Measurements from ENCODE around the gene STX3. TPM values are rescaled to one million over a fixed set of nuclear protein-coding genes. Genes with fewer than 3 reads are reported as not detected.

Gene STX3
- 88.0 and 94.7 TPM in 2 replicates for total RNA-seq

DNA sequence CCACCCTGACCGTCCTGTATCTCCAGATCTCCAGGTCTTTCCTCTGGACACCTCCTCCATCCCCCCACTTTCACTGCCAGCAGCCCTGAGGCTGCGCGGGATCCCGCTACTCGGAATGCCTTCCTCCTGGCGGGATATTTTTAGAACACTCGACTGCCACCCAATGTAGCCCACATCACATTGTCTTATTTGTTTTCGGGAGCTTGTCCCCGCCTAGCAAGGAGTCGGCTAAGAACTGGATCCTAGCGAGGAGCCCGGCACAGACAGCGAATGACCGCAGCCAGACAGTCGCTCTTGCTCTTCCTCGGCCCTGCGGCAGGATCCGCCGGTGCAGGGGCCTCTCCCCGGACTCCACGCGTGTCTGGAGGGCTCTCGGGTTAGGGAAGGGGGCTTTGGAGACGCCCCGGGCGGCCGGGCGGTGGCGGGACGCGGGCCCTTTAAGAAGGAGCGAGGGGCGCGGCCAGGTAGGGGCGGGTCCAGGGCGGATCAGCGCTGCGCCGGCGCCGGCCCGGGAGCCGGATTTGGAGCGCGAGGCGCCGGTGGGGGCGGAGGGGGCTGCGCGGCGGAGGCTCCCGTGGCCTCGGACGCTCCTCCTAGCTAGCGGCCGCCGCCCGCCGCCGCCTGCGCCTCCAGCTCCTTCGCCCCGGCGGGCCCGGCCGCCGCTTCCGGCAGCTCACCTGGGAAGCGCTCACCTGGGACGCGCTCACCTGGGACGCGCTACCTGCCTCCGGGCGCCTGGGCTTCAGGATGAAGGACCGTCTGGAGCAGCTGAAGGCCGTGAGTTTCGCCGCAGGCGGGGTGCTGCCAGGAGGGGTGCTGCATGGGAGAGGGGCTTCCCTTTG is at the start of gene STX3:
Gene STX3 (plus strand): TSS at position 518 of the 842 bp plus-strand sequence. CDS start 230 bp downstream, at position 748.
- intact Hi-C loops (cut with micrococcal nuclease) = loop anchor here (1.0 to 10.0 kb wide), 15 partner anchors 12 to 1180 kb away; partner anchors contain the start of genes DTX4, FAM111B, LPXN and MRPL16

DNA sequence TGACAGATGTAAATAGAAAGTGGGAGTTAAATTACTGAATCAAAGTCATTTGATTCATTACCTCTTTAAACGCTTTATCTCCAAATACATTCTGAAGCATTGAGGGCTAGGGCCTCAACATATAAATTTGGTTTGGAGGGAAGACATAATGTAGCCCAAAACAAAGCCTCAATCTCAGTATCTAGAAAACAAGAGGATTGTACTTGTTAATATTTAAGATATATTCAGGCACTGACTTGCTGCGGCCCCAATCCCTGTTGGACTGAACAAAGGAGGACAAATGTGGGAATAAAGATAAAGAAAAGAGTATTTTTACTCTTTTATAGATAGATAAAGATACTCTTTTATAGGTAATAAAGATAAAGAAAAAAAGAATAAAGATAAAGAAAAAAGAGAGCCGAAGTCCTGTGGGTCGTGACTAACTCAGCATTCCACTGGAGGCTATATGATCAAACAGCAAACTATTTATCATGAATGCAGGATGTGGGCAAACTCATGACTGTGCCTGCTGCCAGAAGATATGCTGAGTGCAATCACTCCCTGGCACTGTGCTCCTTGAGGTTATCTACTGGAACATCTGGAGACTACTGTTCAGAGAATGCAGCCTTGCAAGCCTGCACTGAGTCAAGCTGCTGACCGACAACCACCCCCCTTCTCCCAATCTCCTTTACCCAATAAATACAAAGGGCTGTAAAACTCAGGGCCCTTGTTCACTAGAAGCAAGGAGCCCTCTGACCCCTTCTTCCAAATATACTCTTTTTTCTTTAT is 48.5 kb upstream of the STX3 start:
- intact Hi-C loops (cut with micrococcal nuclease) = no loop called here

- intact Hi-C loops (cut with micrococcal nuclease) = no loop called here
Observed at GRCh38 chr11:59707371-59707770, 47.8 kb upstream of the STX3 start.

DNA sequence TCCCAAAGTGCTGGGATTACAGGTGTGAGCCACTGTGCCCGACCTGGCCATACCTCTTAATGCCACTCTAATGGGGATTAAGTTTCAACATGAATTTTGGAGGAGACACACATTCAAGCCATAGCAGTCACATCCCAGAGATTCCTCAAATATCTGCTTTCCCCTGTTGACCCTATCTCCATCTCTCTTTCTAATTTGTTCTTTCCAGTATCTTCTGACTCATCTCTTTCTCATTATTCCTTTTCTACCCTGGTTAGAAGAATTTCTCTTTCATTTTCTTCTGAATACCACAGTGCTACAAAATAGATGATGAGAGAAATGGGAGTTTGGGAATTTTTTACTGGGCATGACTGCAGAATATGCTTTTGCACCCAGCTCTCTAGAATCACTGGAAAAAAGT is 46.6 kb upstream of the STX3 start:
- intact Hi-C loops (cut with micrococcal nuclease) = no loop called here

DNA sequence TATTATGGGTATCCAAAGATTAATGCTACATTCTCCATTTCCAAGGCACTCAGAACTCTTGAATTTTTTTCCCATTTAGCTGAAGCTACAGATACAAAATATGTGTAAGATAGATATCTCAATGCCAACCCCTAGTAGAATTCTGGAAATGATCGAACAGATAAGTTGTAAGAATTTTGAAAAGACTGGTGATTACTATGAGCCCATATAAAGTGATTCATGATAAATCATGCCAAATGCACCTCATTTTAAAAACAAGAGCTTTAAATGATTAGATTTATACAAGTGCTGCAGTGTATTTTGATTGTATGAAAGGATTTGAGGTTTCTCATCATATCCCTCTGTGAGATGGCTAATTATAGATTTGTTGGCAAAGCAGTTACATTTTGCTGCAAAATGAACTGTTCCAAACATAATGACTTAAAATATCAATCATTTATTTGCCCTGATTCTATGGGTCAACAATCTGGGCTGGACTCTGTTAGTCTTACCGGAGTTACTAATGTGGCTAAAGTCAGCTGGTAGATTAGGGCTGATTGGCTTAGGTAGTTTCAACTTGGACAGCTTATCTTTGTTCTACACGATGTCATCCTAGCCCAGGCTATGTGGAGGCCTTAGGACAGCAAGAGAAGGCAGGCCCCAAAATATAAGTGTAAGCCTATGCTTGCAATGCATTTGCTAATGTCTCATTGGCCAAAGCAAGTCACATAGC is 44.9 kb upstream of the STX3 start:
- intact Hi-C loops (cut with micrococcal nuclease) = no loop called here

- intact Hi-C loops (cut with micrococcal nuclease) = no loop called here
Observed at GRCh38 chr11:59713745-59714144, 41.4 kb upstream of the STX3 start, which contains the start of gene OR10V1. OR10V1 (minus strand) TSS chr11:59713845; CDS start chr11:59713845, 0 bp downstream.

GRCh38 chr11:59716051-59716450 is 39.1 kb upstream of the STX3 start:
- intact Hi-C loops (cut with micrococcal nuclease) = no loop called here

DNA sequence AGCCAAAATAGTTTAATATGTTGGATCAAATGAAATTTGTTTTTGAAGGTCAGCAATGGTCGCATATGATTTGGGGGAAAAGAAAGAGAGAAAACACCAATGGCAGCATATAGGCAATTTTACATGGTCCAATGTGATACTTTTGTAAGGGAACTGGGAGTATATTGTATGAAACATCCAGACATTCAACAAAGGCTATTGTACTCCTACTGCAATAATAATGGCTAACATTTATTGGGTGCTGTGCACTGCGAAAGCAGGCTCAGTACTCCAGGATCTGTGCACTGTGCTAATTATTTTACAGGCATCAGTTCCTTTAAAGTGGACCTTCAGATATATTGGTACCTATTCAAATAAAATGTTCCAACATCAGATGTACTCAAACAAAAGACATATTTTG is 35.6 kb upstream of the STX3 start:
- intact Hi-C loops (cut with micrococcal nuclease) = no loop called here

DNA sequence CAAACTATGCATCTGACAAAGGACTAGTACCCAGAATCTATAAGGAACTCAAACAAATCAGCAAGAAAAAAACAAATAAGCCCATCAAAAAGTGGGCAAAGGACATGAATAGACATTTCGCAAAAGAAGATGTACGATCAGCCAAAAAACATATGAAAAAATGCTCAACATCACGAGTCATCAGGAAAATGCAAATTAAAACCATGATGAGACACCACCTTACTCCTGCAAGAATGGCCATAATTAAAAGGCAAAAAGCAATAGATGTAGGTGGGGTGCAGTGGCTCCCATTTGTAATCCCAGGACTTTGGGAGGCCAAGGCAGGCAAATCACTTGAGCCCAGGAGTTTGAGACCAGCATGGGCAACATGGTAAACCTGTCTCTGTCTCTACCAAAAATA is 31.1 kb upstream of the STX3 start:
- intact Hi-C loops (cut with micrococcal nuclease) = no loop called here

- intact Hi-C loops (cut with micrococcal nuclease) = no loop called here
Observed at GRCh38 chr11:59727426-59727825, 27.8 kb upstream of the STX3 start.

- intact Hi-C loops (cut with micrococcal nuclease) = no loop called here
Observed at GRCh38 chr11:59728154-59728553, 27.0 kb upstream of the STX3 start.

- intact Hi-C loops (cut with micrococcal nuclease) = no loop called here
Observed at GRCh38 chr11:59728913-59729312, 26.3 kb upstream of the STX3 start.

- intact Hi-C loops (cut with micrococcal nuclease) = no loop called here
Observed at GRCh38 chr11:59729834-59730233, 25.3 kb upstream of the STX3 start.

GRCh38 chr11:59730896-59731565 is 24.1 kb upstream of the STX3 start:
- intact Hi-C loops (cut with micrococcal nuclease) = no loop called here

- intact Hi-C loops (cut with micrococcal nuclease) = no loop called here
Observed at GRCh38 chr11:59746111-59746510, 9.1 kb upstream of the STX3 start.

- intact Hi-C loops (cut with micrococcal nuclease) = loop anchor here (1.0 to 10.0 kb wide), 11 partner anchors 13 to 1179 kb away; partner anchors contain the start of genes DTX4, LPXN and ZFP91
Observed at GRCh38 chr11:59753650-59754493, 1.3 kb upstream of the STX3 start.

GRCh38 chr11:59754494-59754858 is 700 bp upstream of the STX3 start:
- intact Hi-C loops (cut with micrococcal nuclease) = loop anchor here (1.0 to 10.0 kb wide), 11 partner anchors 13 to 1180 kb away; partner anchors contain the start of genes DTX4, LPXN and ZFP91

DNA sequence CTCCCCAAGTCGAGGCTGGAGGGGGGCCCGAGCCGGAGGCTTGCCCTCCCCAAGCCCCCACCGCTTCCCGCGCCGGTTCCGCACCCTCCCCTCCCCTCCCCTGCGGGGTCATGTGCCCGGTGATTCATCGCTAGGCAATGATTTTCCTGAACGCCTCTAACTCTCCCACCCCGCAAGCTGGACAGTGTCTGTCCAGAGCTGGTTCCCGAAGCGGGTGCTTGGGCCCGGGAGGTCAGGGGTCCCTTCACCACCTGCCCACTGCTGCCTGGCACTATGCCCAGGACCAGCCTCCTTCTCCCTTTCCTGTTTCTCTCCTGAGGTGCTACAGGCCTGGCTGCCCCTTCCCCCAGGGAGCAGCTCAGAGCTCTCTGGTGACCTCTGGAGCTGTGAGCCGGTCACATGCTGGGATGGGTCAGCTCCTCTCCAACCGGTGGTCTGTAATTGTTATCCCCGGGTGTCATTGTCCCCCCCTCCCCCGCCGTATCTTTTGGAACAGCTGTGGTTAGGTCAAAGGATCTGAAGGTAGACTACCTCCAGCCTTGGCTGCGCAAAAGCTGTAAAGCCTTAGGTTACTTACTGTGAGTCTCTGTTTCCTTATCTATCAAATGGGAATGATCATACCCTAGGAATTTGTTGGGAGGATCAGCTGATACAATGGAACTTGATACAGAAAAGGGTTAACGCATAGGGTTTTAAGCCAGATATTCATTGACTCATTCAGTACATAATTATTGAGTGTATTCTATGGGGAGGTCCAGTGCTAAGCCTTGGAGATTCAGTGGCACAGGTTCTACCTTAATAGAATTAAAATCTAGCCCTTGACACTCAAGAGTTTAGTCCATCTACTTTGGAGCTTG is 753 bp downstream of the STX3 start:
- intact Hi-C loops (cut with micrococcal nuclease) = loop anchor here (1.0 to 10.0 kb wide), 7 partner anchors 54 to 1181 kb away; partner anchors contain the start of genes DTX4, FAM111B, LPXN and MRPL16

- intact Hi-C loops (cut with micrococcal nuclease) = loop anchor here (5.0 to 10.0 kb wide), 3 partner anchors 582 to 1182 kb away; partner anchors contain the start of genes DTX4, FAM111B, LPXN and ZFP91
Observed at GRCh38 chr11:59756558-59756840, 1.3 kb downstream of the STX3 start.

All from T-helper 1 cell treated with Interleukin-12 subunit alpha and Interleukin-12 subunit beta and Interleukin-4 antibody, amounts not matched to agents 30 ng/mL and 1 ng/mL, for 36 hours (primary cell).